ENCODE measurements around the gene HACD2.

The HACD2 gene

GRCh38 chr3:123609063-123609462, 24.2 kb upstream of the HACD2 start:
- Histone ChIP-seq H3K4me2 (ENCODE audit: low read depth, low read length, poor library complexity, severe bottlenecking) (no peak overlapping the region), H3K36me3 (ENCODE audit: insufficient read depth, low read length) (no peaks in the 10 kb centered on the region), H2AFZ (ENCODE audit: low read length) (no peak overlapping the region), H3K4me1 (ENCODE audit: insufficient read depth, low read length, poor library complexity, severe bottlenecking) (peaks cover 27% of the 10 kb centered on the region), H3K27me3 (ENCODE audit: insufficient read depth, low read length, poor library complexity, severe bottlenecking) (no peaks in the 10 kb centered on the region), H3K9me2 (replicated peaks; ENCODE audit: low read depth, low read length) (no peaks in the 10 kb centered on the region), H4K20me1 (ENCODE audit: insufficient read depth, low read length, poor library complexity, severe bottlenecking) (no peaks in the 10 kb centered on the region), H3K4me3 (ENCODE audit: low read length, poor library complexity, severe bottlenecking) (no peak overlapping the region), H3K9ac (ENCODE audit: low read depth, low read length, poor library complexity, severe bottlenecking) (no peak overlapping the region), H3F3A (ENCODE audit: low read depth) (no peaks in the 10 kb centered on the region), H3K79me2 (ENCODE audit: insufficient read depth, low read length) (no peaks in the 10 kb centered on the region), H3K9me3 (ENCODE audit: insufficient read depth, low read depth, low read length) (no peaks in the 10 kb centered on the region)
- TF ChIP-seq CTCF (conservative IDR thresholded peaks at IDR 0.05; ENCODE audit: low read length) (no peak), EZH2phosphoT487 (IDR thresholded peaks at IDR 0.05; ENCODE audit: borderline replicate concordance) (no peak)

GRCh38 chr3:123608263-123608937, 23.5 kb upstream of the HACD2 start:
- no peaks in the 10 kb centered on the region for H3F3A ChIP-seq (ENCODE audit: low read depth)
- H3K79me2 ChIP-seq (ENCODE audit: insufficient read depth, low read length): no peaks in the 10 kb centered on the region
- H3K36me3 ChIP-seq (ENCODE audit: insufficient read depth, low read length): no peaks in the 10 kb centered on the region
- no peaks in the 10 kb centered on the region for H3K27me3 ChIP-seq (ENCODE audit: insufficient read depth, low read length, poor library complexity, severe bottlenecking)
- H3K4me1 ChIP-seq (ENCODE audit: insufficient read depth, low read length, poor library complexity, severe bottlenecking): peaks cover 27% of the 10 kb centered on the region
- no peaks in the 10 kb centered on the region for H4K20me1 ChIP-seq (ENCODE audit: insufficient read depth, low read length, poor library complexity, severe bottlenecking)
- no peak overlapping the region for H3K9ac ChIP-seq (ENCODE audit: low read depth, low read length, poor library complexity, severe bottlenecking)
- H3K9me3 ChIP-seq (ENCODE audit: insufficient read depth, low read depth, low read length): no peaks in the 10 kb centered on the region
- H2AFZ ChIP-seq (ENCODE audit: low read length): no peak overlapping the region
- no peak overlapping the region for H3K4me2 ChIP-seq (ENCODE audit: low read depth, low read length, poor library complexity, severe bottlenecking)
- no peaks in the 10 kb centered on the region for H3K9me2 ChIP-seq (replicated peaks; ENCODE audit: low read depth, low read length)
- TF ChIP-seq EZH2phosphoT487 (IDR thresholded peaks at IDR 0.05; ENCODE audit: borderline replicate concordance) (no peak), CTCF (conservative IDR thresholded peaks at IDR 0.05; ENCODE audit: low read length) (no peak)
- H3K4me3 ChIP-seq (ENCODE audit: low read length, poor library complexity, severe bottlenecking): no peak overlapping the region

- Histone ChIP-seq H3F3A (ENCODE audit: low read depth) (no peaks in the 10 kb centered on the region), H3K79me2 (ENCODE audit: insufficient read depth, low read length) (no peaks in the 10 kb centered on the region), H2AFZ (ENCODE audit: low read length) (no peak overlapping the region), H3K36me3 (ENCODE audit: insufficient read depth, low read length) (no peaks in the 10 kb centered on the region), H3K4me1 (ENCODE audit: insufficient read depth, low read length, poor library complexity, severe bottlenecking) (peaks cover 27% of the 10 kb centered on the region), H4K20me1 (ENCODE audit: insufficient read depth, low read length, poor library complexity, severe bottlenecking) (no peaks in the 10 kb centered on the region), H3K9me2 (replicated peaks; ENCODE audit: low read depth, low read length) (no peaks in the 10 kb centered on the region), H3K9me3 (ENCODE audit: insufficient read depth, low read depth, low read length) (no peaks in the 10 kb centered on the region), H3K9ac (ENCODE audit: low read depth, low read length, poor library complexity, severe bottlenecking) (no peak overlapping the region), H3K4me3 (ENCODE audit: low read length, poor library complexity, severe bottlenecking) (no peak overlapping the region), H3K27me3 (ENCODE audit: insufficient read depth, low read length, poor library complexity, severe bottlenecking) (no peaks in the 10 kb centered on the region), H3K4me2 (ENCODE audit: low read depth, low read length, poor library complexity, severe bottlenecking) (no peak overlapping the region)
- no peak for TF ChIP-seq CTCF (conservative IDR thresholded peaks at IDR 0.05; ENCODE audit: low read length)
- TF ChIP-seq EZH2phosphoT487 (IDR thresholded peaks at IDR 0.05; ENCODE audit: borderline replicate concordance): no peak
Measured at GRCh38 chr3:123606527-123606926, 21.7 kb upstream of the HACD2 start.
